Smooth muscle cell (in vitro differentiated cells): ENCODE data around the gene SERPINB5. TPM values are rescaled to one million over a fixed set of nuclear protein-coding genes. Genes with fewer than 3 reads are reported as not detected.

ENCODE experiments used
- DNase-seq: peaks from one replicate; lab custom pipeline; 2025; ENCODE audit not compliant: unreplicated experiment; lab: John Stamatoyannopoulos, UW
- H2AFZ ChIP-seq: fragments of 200-600 bp; sonication (generic); 2 replicates; pipeline ENCODE4 v1.6.0; 2016; ENCODE audit warnings: antibody characterized with exemption, low read depth, mild to moderate bottlenecking
- H3F3A ChIP-seq: fragments of 200-600 bp; sonication (generic); 2 replicates; pipeline ENCODE4 v1.6.0; 2017; ENCODE audit warnings: antibody characterized with exemption, low read depth
- H3K27ac ChIP-seq: fragments of 200-600 bp; sonication (generic); 2 replicates; pipeline ENCODE4 v1.5.1; 2016; ENCODE audit warnings: low read depth, mild to moderate bottlenecking
- H3K27me3 ChIP-seq: fragments of 200-600 bp; sonication (generic); 2 replicates; pipeline ENCODE4 v1.6.1; 2016; ENCODE audit warnings: low read depth, mild to moderate bottlenecking
- H3K36me3 ChIP-seq: fragments of 200-600 bp; sonication (generic); 2 replicates; pipeline ENCODE4 v1.5.1; 2016; ENCODE audit warnings: low read depth
- H3K4me1 ChIP-seq: fragments of 200-600 bp; sonication (generic); 2 replicates; pipeline ENCODE4 v1.5.1; 2016; ENCODE audit warnings: low read depth
- H3K4me2 ChIP-seq: fragments of 200-600 bp; sonication (generic); 2 replicates; pipeline ENCODE4 v1.6.0; 2016; ENCODE audit warnings: mild to moderate bottlenecking
- H3K4me3 ChIP-seq: fragments of 200-600 bp; sonication (generic); 2 replicates; pipeline ENCODE4 v1.5.1; 2016; ENCODE audit warnings: mild to moderate bottlenecking
- H3K79me2 ChIP-seq: fragments of 200-600 bp; sonication (generic); 2 replicates; pipeline ENCODE4 v1.6.0; 2016; ENCODE audit warnings: low read depth, mild to moderate bottlenecking
- H3K9ac ChIP-seq: fragments of 200-600 bp; sonication (generic); 2 replicates; pipeline ENCODE4 v1.6.0; 2016; ENCODE audit warnings: low read depth
- H3K9me3 ChIP-seq: fragments of 200-600 bp; sonication (generic); replicated peaks from 2 replicates; pipeline ENCODE4 v1.5.1; 2016; ENCODE audit warnings: low read depth
- H4K20me1 ChIP-seq: fragments of 200-600 bp; sonication (generic); 2 replicates; pipeline ENCODE4 v1.6.0; 2016; ENCODE audit warnings: low read depth
- WGBS: methylation state at CpG from one replicate; pipeline ENCODE4 v1.1.7; 2016; ENCODE audit warnings: low lambda C conversion rate; 5-methylcytosine and 5-hydroxymethylcytosine counted together
- polyA plus RNA-seq: library from polyadenylated mRNA; unstranded; fragments of >200 nt; fragmentation: Nextera tagmentation; extraction: Ambion mirVana; gene quantifications from 2 replicates; pipeline ENCODE4 v1.2.1, GENCODE V29; 2016
- total RNA-seq: library from RNA; depleted of rRNA; stranded (reverse); fragments of >200 nt; gene quantifications from 2 replicates; pipeline ENCODE4 v1.2.3, GENCODE V29; 2014
- TF ChIP-seq, protein P1 (sequence below): fragments of 200-600 bp; sonication (generic); IDR thresholded peaks from 2 replicates; pipeline ENCODE4 v1.5.1; 2017; ENCODE audit warnings: borderline replicate concordance, mild to moderate bottlenecking, antibody characterized with exemption; ENCODE audit not compliant: insufficient read depth, poor library complexity, severe bottlenecking

Gene SERPINB5
- total and polyA plus RNA-seq, 2 experiments from 2014 or later = 7.6 to 26.8 TPM

GRCh38 chr18:63445037-63445436, 31.7 kb upstream of the SERPINB5 start:
- Histone ChIP-seq H4K20me1 (no peaks in the 10 kb centered on the region), H3K4me2 (no peak overlapping the region), H3K9me3 (no peaks in the 10 kb centered on the region), H3K79me2 (no peaks in the 10 kb centered on the region), H3K4me1 (no peaks in the 10 kb centered on the region), H3K9ac (no peak overlapping the region), H2AFZ (no peak overlapping the region), H3K27me3 (no peaks in the 10 kb centered on the region), H3K36me3 (no peaks in the 10 kb centered on the region), H3F3A (no peaks in the 10 kb centered on the region), H3K4me3 (no peak overlapping the region), H3K27ac (no peak overlapping the region)
- 58% methylated on average over 2 of the region's 2 CpGs for WGBS
- DNase-seq = no peak
- TF ChIP-seq, protein P1, sequence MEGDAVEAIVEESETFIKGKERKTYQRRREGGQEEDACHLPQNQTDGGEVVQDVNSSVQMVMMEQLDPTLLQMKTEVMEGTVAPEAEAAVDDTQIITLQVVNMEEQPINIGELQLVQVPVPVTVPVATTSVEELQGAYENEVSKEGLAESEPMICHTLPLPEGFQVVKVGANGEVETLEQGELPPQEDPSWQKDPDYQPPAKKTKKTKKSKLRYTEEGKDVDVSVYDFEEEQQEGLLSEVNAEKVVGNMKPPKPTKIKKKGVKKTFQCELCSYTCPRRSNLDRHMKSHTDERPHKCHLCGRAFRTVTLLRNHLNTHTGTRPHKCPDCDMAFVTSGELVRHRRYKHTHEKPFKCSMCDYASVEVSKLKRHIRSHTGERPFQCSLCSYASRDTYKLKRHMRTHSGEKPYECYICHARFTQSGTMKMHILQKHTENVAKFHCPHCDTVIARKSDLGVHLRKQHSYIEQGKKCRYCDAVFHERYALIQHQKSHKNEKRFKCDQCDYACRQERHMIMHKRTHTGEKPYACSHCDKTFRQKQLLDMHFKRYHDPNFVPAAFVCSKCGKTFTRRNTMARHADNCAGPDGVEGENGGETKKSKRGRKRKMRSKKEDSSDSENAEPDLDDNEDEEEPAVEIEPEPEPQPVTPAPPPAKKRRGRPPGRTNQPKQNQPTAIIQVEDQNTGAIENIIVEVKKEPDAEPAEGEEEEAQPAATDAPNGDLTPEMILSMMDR = no peak

DNA sequence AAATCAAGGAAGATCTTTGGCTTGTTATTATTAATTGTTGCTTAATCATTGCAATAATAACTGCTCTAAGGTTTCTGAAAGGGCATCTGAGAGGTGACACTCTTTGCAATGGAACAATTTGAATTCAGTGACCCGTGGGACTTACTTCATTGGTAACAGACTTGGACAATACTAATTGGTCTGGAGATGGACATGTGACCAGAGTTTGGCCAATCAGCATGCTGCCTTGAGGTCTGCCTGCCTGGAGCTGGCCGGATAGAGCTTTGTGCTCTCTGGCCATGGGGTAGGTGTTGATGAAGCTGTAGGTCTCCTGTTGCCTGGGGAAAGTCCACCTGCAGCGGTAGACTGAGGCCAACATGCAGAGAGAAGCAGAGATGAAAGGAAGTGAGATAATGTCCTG, 30.5 kb upstream of the SERPINB5 start:
- H4K20me1 ChIP-seq = no peaks in the 10 kb centered on the region
- no peak overlapping the region for H3K27ac ChIP-seq
- WGBS = 92% methylated on average over 3 of the region's 3 CpGs
- no peaks in the 10 kb centered on the region for H3K27me3 ChIP-seq
- H3K9me3 ChIP-seq = no peaks in the 10 kb centered on the region
- TF ChIP-seq, protein P1 = no peak
- no peak overlapping the region for H2AFZ ChIP-seq
- no peak overlapping the region for H3K9ac ChIP-seq
- no peaks in the 10 kb centered on the region for H3K4me1 ChIP-seq
- H3F3A ChIP-seq = no peaks in the 10 kb centered on the region
- H3K4me3 ChIP-seq = no peak overlapping the region
- H3K36me3 ChIP-seq = no peaks in the 10 kb centered on the region
- no peak overlapping the region for H3K4me2 ChIP-seq
- DNase-seq = no peak
- H3K79me2 ChIP-seq = no peaks in the 10 kb centered on the region

DNA sequence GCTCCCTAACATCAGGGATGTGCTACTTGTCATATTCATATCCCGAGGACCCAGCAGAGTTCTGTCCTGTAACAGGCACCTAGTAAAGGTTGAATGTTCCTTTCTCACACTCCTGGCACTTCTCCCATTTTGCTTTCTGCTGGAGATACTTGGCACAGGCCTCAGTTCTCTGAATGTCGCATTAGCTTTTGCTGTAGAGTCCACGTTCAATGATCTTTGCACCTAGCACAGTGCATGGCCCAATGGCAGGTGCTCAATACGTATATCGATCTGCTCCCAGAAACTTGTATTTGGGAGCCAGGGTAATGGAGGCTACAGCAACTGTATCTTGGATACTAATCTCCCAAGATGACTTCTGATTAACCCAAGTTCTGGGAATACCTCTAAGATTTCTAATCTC, 29.7 kb upstream of the SERPINB5 start:
- H3K27ac ChIP-seq = no peak overlapping the region
- DNase-seq = no peak
- H4K20me1 ChIP-seq = no peaks in the 10 kb centered on the region
- no peaks in the 10 kb centered on the region for H3K36me3 ChIP-seq
- no peaks in the 10 kb centered on the region for H3K79me2 ChIP-seq
- H3K4me2 ChIP-seq = no peak overlapping the region
- no peak overlapping the region for H3K9ac ChIP-seq
- no peak overlapping the region for H3K4me3 ChIP-seq
- H3K9me3 ChIP-seq = no peaks in the 10 kb centered on the region
- H2AFZ ChIP-seq = no peak overlapping the region
- no peaks in the 10 kb centered on the region for H3K4me1 ChIP-seq
- TF ChIP-seq, protein P1 = no peak
- no peaks in the 10 kb centered on the region for H3K27me3 ChIP-seq
- H3F3A ChIP-seq = no peaks in the 10 kb centered on the region
- 95% methylated on average over 5 of the region's 5 CpGs for whole genome bisulfite sequencing

- Histone ChIP-seq H3F3A (no peaks in the 10 kb centered on the region), H2AFZ (no peak overlapping the region), H4K20me1 (no peaks in the 10 kb centered on the region), H3K27ac (no peak overlapping the region), H3K79me2 (no peaks in the 10 kb centered on the region), H3K4me3 (no peak overlapping the region), H3K27me3 (no peaks in the 10 kb centered on the region), H3K36me3 (no peaks in the 10 kb centered on the region), H3K9ac (no peak overlapping the region), H3K9me3 (no peaks in the 10 kb centered on the region), H3K4me1 (no peaks in the 10 kb centered on the region), H3K4me2 (no peak overlapping the region)
- no peak for DNase-seq
- 97% methylated on average over 4 of the region's 4 CpGs for WGBS
- TF ChIP-seq, protein P1 = no peak
Measured at GRCh38 chr18:63449426-63449825, 27.3 kb upstream of the SERPINB5 start.
